Stomach smooth muscle (tissue), 2 donors: ENCODE data around the gene ENO1.
"Not testable (repeated sequence)": the region's sequence is repeated elsewhere in the genome, so short reads cannot be mapped to it uniquely, and the experiment has no call there.

ENCODE experiments used
- H3K27ac ChIP-seq: one replicate; pipeline ENCODE4 v1.7.0; 2013; ENCODE audit warnings: mild to moderate bottlenecking, low read length, inconsistent platforms
- H3K27me3 ChIP-seq, 2 donors: one replicate each; pipeline ENCODE4 v1.7.0; 2013; ENCODE audit warnings: low read length in 2 of 2; ENCODE audit not compliant: insufficient read depth in 2 of 2, control insufficient read depth in 1 of 2
- H3K36me3 ChIP-seq, 2 donors: one replicate each; pipeline ENCODE4 v1.7.0; 2013; ENCODE audit warnings: low read length in 2 of 2; ENCODE audit not compliant: control insufficient read depth in 2 of 2, insufficient read depth in 2 of 2
- H3K4me1 ChIP-seq: one replicate; pipeline ENCODE4 v1.7.0; 2013; ENCODE audit warnings: low read length; ENCODE audit not compliant: control insufficient read depth, insufficient read depth
- H3K4me3 ChIP-seq, 2 donors: one replicate each; pipeline ENCODE4 v1.7.0; 2013; ENCODE audit warnings: low read length in 2 of 2
- H3K9ac ChIP-seq, 2 donors: one replicate each; pipeline ENCODE4 v1.7.0; 2013; ENCODE audit warnings: low read length in 2 of 2, mild to moderate bottlenecking in 1 of 2
- H3K9me3 ChIP-seq, 2 donors: one replicate each; pipeline ENCODE4 v1.7.0; 2013; ENCODE audit warnings: low read length in 2 of 2; ENCODE audit not compliant: control insufficient read depth in 2 of 2
- donor health status: healthy.
- donor health status: Pancreatic carcinoma.

Gene ENO1

GRCh38 chr1:8896775-8897174 is 18.3 kb upstream of the ENO1 start:
- H3K4me3 ChIP-seq, H3K4me1 ChIP-seq, H3K36me3 ChIP-seq, H3K27me3 ChIP-seq, H3K9ac ChIP-seq, H3K9me3 ChIP-seq, H3K27ac ChIP-seq: not testable (repeated sequence)

GRCh38 chr1:8892026-8892425 is 13.5 kb upstream of the ENO1 start:
- H3K4me1 ChIP-seq = peaks cover 7% of the 10 kb centered on the region

GRCh38 chr1:8891401-8891800 is 12.9 kb upstream of the ENO1 start:
- Histone ChIP-seq H3K36me3 (no peaks in the 10 kb centered on the region), H3K4me1 (peaks cover 7% of the 10 kb centered on the region), H3K27ac (no peak overlapping the region), H3K9me3 (no peaks in the 10 kb centered on the region), H3K27me3 (no peaks in the 10 kb centered on the region), H3K4me3 (no peak overlapping the region), H3K9ac (no peak overlapping the region)

More at GRCh38 chr1:8892026-8892425, 13.5 kb upstream of the ENO1 start:
- Histone ChIP-seq H3K27me3 (no peaks in the 10 kb centered on the region), H3K9me3 (no peaks in the 10 kb centered on the region), H3K27ac (no peak overlapping the region), H3K4me3 (no peak overlapping the region), H3K9ac (no peak overlapping the region), H3K36me3 (no peaks in the 10 kb centered on the region)

DNA sequence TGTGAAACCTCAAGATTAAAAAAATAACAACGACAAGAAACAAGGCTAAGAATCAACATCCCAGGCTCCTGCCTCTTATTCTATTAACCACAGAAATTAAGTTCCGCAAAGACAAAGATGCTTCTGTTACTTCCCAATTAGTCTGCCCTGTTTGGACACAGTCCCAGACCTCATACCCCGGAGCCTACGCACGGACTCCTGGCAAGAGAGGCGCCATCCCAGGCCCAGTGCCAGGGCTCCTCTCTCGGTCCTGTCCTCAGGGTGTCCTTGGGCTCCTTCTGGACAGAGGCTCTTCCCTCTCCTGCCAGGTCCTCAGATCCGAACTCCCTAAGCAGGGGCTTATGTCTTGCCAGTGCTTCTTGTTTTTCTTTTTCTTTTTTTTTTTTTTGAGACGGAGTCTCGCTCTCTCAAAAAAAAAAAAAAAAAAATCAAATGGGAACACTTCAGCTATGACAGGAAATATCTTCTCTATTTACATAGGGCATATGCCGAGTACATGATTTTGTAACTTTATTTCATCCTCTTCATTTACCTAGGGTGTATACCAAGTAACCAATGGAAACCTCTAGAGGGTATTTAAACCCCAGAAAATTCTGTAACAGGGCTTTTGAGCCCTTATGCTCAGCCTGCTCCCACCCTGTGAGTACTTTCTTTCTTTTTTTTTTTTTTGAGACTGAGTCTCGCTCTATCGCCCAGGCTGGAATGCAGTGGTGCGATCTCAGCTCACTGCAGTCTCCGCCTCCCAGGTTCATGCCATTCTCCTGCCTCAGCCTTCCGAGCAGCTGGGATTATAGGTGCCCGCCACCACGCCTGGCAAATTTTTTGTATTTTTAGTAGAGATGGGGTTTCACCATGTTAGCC is 11.7 kb upstream of the ENO1 start:
- peak overlapping the region; percentile 64 for H3K27ac ChIP-seq
- H3K9ac ChIP-seq = peak overlapping the region; percentile 13 to 58
- no peaks in the 10 kb centered on the region for H3K36me3 ChIP-seq
- H3K9me3 ChIP-seq = no peaks in the 10 kb centered on the region
- H3K4me1 ChIP-seq = peaks cover 7% of the 10 kb centered on the region
- no peaks in the 10 kb centered on the region for H3K27me3 ChIP-seq
- H3K4me3 ChIP-seq = peak overlapping the region in 1 of 2 donors; percentile 62

DNA sequence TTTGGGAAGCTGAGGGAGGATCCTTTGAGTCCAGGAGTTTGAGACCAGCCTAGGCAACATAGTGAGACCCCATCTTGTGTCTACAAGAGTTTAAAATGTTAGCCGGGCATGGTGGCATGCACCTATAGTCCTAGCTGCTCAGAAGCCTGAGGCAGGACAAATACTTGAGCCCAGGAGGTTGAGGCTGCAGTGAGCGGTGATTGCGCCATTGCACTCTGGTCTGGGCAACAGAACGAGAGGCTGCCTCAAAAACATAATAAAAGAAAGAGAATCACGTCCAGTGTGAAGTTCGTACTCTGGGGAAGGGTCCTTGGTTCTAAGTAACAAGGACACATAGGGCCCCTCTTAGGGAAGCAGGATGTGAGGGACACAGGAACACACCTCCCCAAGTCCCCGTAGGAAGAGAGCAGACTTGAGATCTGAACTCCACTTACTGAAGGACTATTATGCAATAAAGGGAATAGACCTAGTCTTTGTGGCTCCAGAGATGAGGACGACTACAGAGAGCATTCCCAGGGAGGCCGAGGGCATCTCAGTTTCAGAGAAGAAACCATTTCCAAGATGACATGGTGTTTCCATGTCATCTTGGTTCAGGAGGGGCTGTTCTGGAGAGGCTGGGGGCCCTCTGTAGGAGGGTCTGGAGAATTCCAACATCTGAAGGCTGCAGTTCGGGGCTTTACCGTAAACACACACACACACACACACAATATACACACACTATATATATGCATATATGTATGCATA is 10.8 kb upstream of the ENO1 start:
- H3K27ac ChIP-seq = peak overlapping the region; percentile 64
- no peak overlapping the region for H3K4me3 ChIP-seq
- no peaks in the 10 kb centered on the region for H3K27me3 ChIP-seq
- no peak overlapping the region for H3K9ac ChIP-seq
- H3K4me1 ChIP-seq = peaks cover 7% of the 10 kb centered on the region
- no peaks in the 10 kb centered on the region for H3K36me3 ChIP-seq
- no peaks in the 10 kb centered on the region for H3K9me3 ChIP-seq

DNA sequence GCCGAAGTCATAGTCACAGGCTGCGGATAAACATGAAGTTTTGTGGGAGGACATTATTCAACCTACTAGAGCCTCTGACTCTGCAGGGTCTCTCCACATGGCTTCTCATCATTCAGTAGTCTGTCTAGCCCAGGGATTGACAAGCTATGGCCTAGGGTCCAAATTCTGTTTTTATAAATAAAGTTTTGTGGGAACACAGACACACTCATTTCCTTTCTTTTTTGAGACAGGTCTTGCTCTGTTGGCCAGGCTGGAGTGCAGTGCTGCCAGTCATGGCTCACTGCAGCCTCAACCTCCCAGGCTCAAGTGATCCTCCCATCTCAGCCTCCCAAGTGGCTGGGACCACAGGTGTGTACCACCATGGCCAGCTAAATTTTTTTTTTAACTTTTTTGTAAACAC is 8.1 kb upstream of the ENO1 start:
- H3K27me3 ChIP-seq = no peaks in the 10 kb centered on the region
- H3K9me3 ChIP-seq = no peaks in the 10 kb centered on the region
- H3K9ac ChIP-seq = no peak overlapping the region
- H3K36me3 ChIP-seq = no peaks in the 10 kb centered on the region
- H3K27ac ChIP-seq = no peak overlapping the region
- H3K4me3 ChIP-seq = no peak overlapping the region
- peaks cover 7% of the 10 kb centered on the region for H3K4me1 ChIP-seq

- H3K27ac ChIP-seq, H3K9me3 ChIP-seq, H3K9ac ChIP-seq, H3K4me1 ChIP-seq, H3K27me3 ChIP-seq, H3K36me3 ChIP-seq, H3K4me3 ChIP-seq: not testable (repeated sequence)
These were observed 7.6 kb upstream of the ENO1 start for GRCh38 chr1:8886031-8886524.

DNA sequence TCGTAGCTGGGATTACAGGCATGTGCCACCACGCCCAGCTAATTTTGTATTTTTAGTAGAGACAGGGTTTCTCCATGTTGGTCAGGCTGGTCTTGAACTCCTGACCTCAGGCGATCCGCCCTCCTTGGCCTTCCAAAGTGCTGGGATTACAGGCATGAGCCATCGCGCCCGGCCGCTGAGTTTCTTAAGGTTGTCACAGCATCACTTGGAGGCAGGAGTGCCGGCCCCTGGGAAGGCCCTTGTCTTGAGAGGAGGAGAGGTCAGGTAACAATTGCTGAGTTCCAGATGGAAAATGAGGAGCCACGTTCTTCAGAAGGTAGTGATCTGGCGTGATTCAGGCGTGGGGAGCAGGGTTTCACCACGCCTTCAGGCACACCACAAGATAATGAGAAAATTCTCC is 5.6 kb upstream of the ENO1 start:
- H3K9me3 ChIP-seq, H3K4me3 ChIP-seq, H3K9ac ChIP-seq: not testable (repeated sequence)

GRCh38 chr1:8883491-8883890 is 5.0 kb upstream of the ENO1 start:
- Histone ChIP-seq H3K36me3 (peaks cover 0 to 2% of the 10 kb centered on the region in 2 donors), H3K27ac (no peak overlapping the region), H3K4me1 (peaks cover 16% of the 10 kb centered on the region), H3K27me3 (no peaks in the 10 kb centered on the region), H3K4me3 (no peak overlapping the region), H3K9me3 (no peaks in the 10 kb centered on the region), H3K9ac (no peak overlapping the region)

More for the DNA sequence above, 5.6 kb upstream of the ENO1 start:
- peaks cover 13% of the 10 kb centered on the region for H3K4me1 ChIP-seq
- not testable (repeated sequence) for H3K36me3 ChIP-seq, H3K27ac ChIP-seq, H3K27me3 ChIP-seq

DNA sequence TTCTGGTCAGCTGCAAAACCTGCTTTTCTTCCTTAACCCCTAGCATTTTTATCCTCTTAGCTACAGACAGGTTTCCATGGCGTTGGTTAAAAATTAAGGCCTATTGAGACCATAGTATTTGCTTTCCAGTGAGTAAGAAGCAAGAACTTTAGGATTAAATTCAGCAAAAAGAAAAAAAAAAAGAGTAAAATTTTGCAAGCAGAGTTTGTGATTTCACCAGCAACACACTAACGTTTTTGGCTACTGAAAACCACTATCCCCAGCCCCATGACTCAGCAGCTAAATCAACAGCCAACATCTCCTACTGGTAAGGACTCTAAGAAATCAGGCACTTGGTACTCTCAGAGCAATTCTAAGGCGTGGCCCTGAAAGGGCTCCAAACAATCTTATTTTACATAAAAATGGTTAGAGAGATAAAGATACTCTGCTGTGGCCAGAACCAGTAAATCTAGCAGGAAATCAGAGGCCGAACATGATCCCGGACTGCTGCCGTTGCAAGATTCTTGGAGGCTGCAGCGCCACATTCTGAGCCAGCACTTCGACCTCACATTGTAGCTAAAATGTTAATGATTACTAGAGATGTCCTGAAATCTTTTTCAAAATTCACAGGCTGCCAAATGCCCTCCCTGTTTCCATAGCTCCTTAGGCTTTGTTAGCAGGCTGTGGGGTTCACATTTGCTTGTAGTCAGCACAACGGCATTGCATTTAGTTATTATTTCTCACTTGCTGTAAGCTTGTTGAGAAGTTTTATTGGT is 1.6 kb upstream of the ENO1 start:
- Histone ChIP-seq H3K9ac (no peak overlapping the region), H3K9me3 (no peaks in the 10 kb centered on the region), H3K4me1 (peaks cover 30% of the 10 kb centered on the region), H3K27me3 (no peaks in the 10 kb centered on the region), H3K4me3 (no peak overlapping the region), H3K27ac (peak overlapping the region; percentile 92), H3K36me3 (peaks cover 0 to 2% of the 10 kb centered on the region in 2 donors)
